ENCODE measurements around the gene TTLL5. TPM values are rescaled to one million over a fixed set of nuclear protein-coding genes. Genes with fewer than 3 reads are reported as not detected.

Gene TTLL5
- total and polyA plus RNA-seq, 9 of the 15 experiments (the other 6 are each of a cell fraction or from before 2014, with no cell fraction given) = 4.1 to 18.9 (median 12.6) TPM

- Histone ChIP-seq H3K27me3 (ENCODE audit: control insufficient read depth in 2 of 2, insufficient read depth in 2 of 2, low read length in 2 of 2) (no peaks in the 10 kb centered on the region), H3K9me3 (replicated peaks; ENCODE audit: control insufficient read depth, insufficient read depth, low read depth, low read length) (no peaks in the 10 kb centered on the region), H3K9me1 (ENCODE audit: control insufficient read depth, insufficient read depth, low read length) (no peaks in the 10 kb centered on the region), H3K27ac (ENCODE audit: extremely low read depth, low read depth, low read length) (no peak overlapping the region), H3K4me3 (no peak overlapping the region), H3K4me2 (ENCODE audit: insufficient read depth, low read length) (no peak overlapping the region), H3K9ac (ENCODE audit: insufficient read depth in 1 of 2, low read depth in 2 of 2, low read length in 2 of 2) (no peak overlapping the region), H4K20me1 (replicated peaks; ENCODE audit: control insufficient read depth, insufficient read depth, low read length) (no peaks in the 10 kb centered on the region), H2AFZ (ENCODE audit: low read depth, low read length) (no peak overlapping the region), H3K79me2 (ENCODE audit: control insufficient read depth, insufficient read depth, low read length) (no peaks in the 10 kb centered on the region), H3K36me3 (ENCODE audit: control insufficient read depth, insufficient read depth, low read length) (no peaks in the 10 kb centered on the region), H3K4me1 (replicated peaks in 1 of 2; ENCODE audit: control insufficient read depth in 2 of 2, insufficient read depth in 2 of 2, low read length in 2 of 2) (peaks cover 0 to under 1% of the 10 kb centered on the region in 2 experiments; a peak in 1 of 5 replicates)
- no TSS peak for BruUV-seq (replicated peaks)
- in situ Hi-C loops (cut with MboI) = no loop called here
- no peak for DNase-seq (ENCODE audit: extremely low read depth in 1 of 4, low spot score in 3 of 4)
- POLR2A ChIA-PET = interaction anchor here (0.6 to 0.7 kb wide), 3 partner anchors 16 to 1987 kb away, joined by 3 read pairs; no protein-coding TSS in a partner anchor
- ATAC-seq = no peak
- no peak for FAIRE-seq
- intact Hi-C loops (cut with micrococcal nuclease) = no loop called here
- WGBS (ENCODE audit: insufficient coverage, low coverage, missing lambda C conversion rate) = 65% methylated on average over 2 of the region's 2 CpGs
- CTCF ChIA-PET (ENCODE audit: low intra/inter-chr PET ratio) = no interaction called here
- TF ChIP-seq ZNF232 (CRISPR knock-in tag; IDR thresholded peaks at IDR 0.05) (no peak), ZNF3 (CRISPR knock-in tag; IDR thresholded peaks at IDR 0.05) (no peak), ZNF124 (CRISPR knock-in tag; IDR thresholded peaks at IDR 0.05) (no peak), LEF1 (IDR thresholded peaks at IDR 0.05) (no peak), TEAD1 (CRISPR knock-in tag; IDR thresholded peaks at IDR 0.05) (no peak), POLR2H (tag; IDR thresholded peaks at IDR 0.05; ENCODE audit: low read depth) (no peak), CREB5 (CRISPR knock-in tag; IDR thresholded peaks at IDR 0.05) (no peak), POLR2G (IDR thresholded peaks at IDR 0.05; ENCODE audit: low read depth, low read length) (no peak), SMARCA4 (IDR thresholded peaks at IDR 0.05) (no peak), XRCC5 (IDR thresholded peaks at IDR 0.05; ENCODE audit: low read depth, low read length) (no peak), GTF2F1 (IDR thresholded peaks at IDR 0.05; ENCODE audit: low read depth, low read length) (no peak), ZSCAN29 (IDR thresholded peaks at IDR 0.05) (no peak), CCAR2 (IDR thresholded peaks at IDR 0.05; ENCODE audit: low read depth, low read length) (no peak), SRSF9 (IDR thresholded peaks at IDR 0.05; ENCODE audit: borderline replicate concordance, low read depth, low read length) (no peak), FOXA3 (CRISPR knock-in tag; conservative IDR thresholded peaks at IDR 0.05 in 1 of 2, IDR thresholded peaks at IDR 0.05 in 1 of 2) (no peak)
- TF ChIP-seq, protein P1, sequence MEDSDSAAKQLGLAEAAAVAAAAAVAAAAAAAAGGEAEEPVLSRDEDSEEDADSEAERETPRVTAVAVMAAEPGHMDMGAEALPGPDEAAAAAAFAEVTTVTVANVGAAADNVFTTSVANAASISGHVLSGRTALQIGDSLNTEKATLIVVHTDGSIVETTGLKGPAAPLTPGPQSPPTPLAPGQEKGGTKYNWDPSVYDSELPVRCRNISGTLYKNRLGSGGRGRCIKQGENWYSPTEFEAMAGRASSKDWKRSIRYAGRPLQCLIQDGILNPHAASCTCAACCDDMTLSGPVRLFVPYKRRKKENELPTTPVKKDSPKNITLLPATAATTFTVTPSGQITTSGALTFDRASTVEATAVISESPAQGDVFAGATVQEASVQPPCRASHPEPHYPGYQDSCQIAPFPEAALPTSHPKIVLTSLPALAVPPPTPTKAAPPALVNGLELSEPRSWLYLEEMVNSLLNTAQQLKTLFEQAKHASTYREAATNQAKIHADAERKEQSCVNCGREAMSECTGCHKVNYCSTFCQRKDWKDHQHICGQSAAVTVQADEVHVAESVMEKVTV (CRISPR knock-in tag; IDR thresholded peaks at IDR 0.05) = no peak
- TF ChIP-seq, protein P2, sequence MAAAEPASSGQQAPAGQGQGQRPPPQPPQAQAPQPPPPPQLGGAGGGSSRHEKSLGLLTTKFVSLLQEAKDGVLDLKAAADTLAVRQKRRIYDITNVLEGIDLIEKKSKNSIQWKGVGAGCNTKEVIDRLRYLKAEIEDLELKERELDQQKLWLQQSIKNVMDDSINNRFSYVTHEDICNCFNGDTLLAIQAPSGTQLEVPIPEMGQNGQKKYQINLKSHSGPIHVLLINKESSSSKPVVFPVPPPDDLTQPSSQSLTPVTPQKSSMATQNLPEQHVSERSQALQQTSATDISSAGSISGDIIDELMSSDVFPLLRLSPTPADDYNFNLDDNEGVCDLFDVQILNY (CRISPR knock-in tag; IDR thresholded peaks at IDR 0.05) = no peak
- TF ChIP-seq, protein P3, sequence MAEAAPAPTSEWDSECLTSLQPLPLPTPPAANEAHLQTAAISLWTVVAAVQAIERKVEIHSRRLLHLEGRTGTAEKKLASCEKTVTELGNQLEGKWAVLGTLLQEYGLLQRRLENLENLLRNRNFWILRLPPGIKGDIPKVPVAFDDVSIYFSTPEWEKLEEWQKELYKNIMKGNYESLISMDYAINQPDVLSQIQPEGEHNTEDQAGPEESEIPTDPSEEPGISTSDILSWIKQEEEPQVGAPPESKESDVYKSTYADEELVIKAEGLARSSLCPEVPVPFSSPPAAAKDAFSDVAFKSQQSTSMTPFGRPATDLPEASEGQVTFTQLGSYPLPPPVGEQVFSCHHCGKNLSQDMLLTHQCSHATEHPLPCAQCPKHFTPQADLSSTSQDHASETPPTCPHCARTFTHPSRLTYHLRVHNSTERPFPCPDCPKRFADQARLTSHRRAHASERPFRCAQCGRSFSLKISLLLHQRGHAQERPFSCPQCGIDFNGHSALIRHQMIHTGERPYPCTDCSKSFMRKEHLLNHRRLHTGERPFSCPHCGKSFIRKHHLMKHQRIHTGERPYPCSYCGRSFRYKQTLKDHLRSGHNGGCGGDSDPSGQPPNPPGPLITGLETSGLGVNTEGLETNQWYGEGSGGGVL (CRISPR knock-in tag; IDR thresholded peaks at IDR 0.05) = no peak
Measured at GRCh38 chr14:75848167-75848913, 187.3 kb downstream of the TTLL5 start.
